Heart right ventricle (tissue), 16 donors: ENCODE results near the gene PRR13. TPM values are rescaled to one million over a fixed set of nuclear protein-coding genes. Genes with fewer than 3 reads are reported as not detected.

ENCODE experiments used
- ATAC-seq, 8 donors: fragments of 200-7000 bp; cut with Tn5 transposase; one replicate each; pipeline ENCODE4 v1.9.1; 2020; ENCODE audit warnings: mild to moderate bottlenecking in 8 of 8, moderate library complexity in 8 of 8, moderate number of reproducible peaks in 1 of 8
- DNase-seq, 2 donors: peaks; one replicate each; pipeline ENCODE4 v3.0.0-alpha.2; 2020
- H3K27ac ChIP-seq, 10 donors: fragments of 200-600 bp; sonication (generic) in 2 of 10; one replicate each; pipeline versions ENCODE4 v1.5.0 to v1.8.0; 2020 to 2022; ENCODE audit warnings: mild to moderate bottlenecking in 3 of 10
- H3K27me3 ChIP-seq, 7 donors: fragments of 200-600 bp; one replicate each; pipeline ENCODE4 v1.8.0; 2021 to 2022; ENCODE audit warnings: mild to moderate bottlenecking in 2 of 7
- H3K36me3 ChIP-seq, 9 donors: fragments of 200-600 bp; sonication (generic) in 1 of 9; one replicate each; pipeline versions ENCODE4 v1.5.0 to v1.8.0; 2020 to 2022; ENCODE audit warnings: mild to moderate bottlenecking in 2 of 9
- H3K4me1 ChIP-seq, 9 donors: fragments of 200-600 bp; sonication (generic) in 1 of 9; one replicate each; pipeline versions ENCODE4 v1.5.0 to v1.8.0; 2020 to 2022; ENCODE audit warnings: mild to moderate bottlenecking in 4 of 9
- H3K4me3 ChIP-seq, 10 donors: fragments of 200-600 bp; sonication (generic) in 2 of 10; one replicate each; pipeline versions ENCODE4 v1.5.0 to v1.8.0; 2020 to 2022; ENCODE audit warnings: mild to moderate bottlenecking in 7 of 10, moderate library complexity in 2 of 10
- H3K9me3 ChIP-seq, 11 donors: fragments of 200-600 bp in 10 of 11; sonication (generic) in 2 of 11; one replicate each; pipeline versions ENCODE4 v1.5.0 to v1.8.0; 2013 to 2022; ENCODE audit warnings: mild to moderate bottlenecking in 2 of 11, control low read depth in 1 of 11, moderate library complexity in 1 of 11
- WGBS, 2 donors: extraction: QIAGEN DNeasy Blood & Tissue Kit; methylation state at CpG; one replicate each; pipeline ENCODE4 v1.1.7; 2013; ENCODE audit warnings: inconsistent platforms in 1 of 2; 5-methylcytosine and 5-hydroxymethylcytosine counted together
- intact Hi-C, 10 donors: fragments of 100-400 bp; cut with DNase I; formaldehyde crosslinking; loops; one replicate each; pipeline versions ENCODE4 v1.11.1 to v1.14.2; 2022
- polyA plus RNA-seq, 2 donors: library from polyadenylated mRNA; stranded (reverse); fragments of 200-250 nt; gene quantifications; one replicate each; pipeline ENCODE4 v1.2.3, GENCODE V29; 2013
- total RNA-seq, 10 donors: library from RNA; stranded (reverse); fragmentation: NEBNext Ultra II Directional in 3 of 10; extraction: Animal tissue kit (Norgen Biotek cat#: 25700) in 3 of 10; gene quantifications; one replicate each; pipeline versions ENCODE4 v1.2.1 to v1.2.4, GENCODE V29; 2021 to 2023
- TF ChIP-seq, protein P1 (sequence below), 9 donors: fragments of 200-600 bp; sonication (generic) in 2 of 9; IDR thresholded peaks; one replicate each; pipeline versions ENCODE4 v1.5.0 to v1.8.0; 2021 to 2022; ENCODE audit warnings: antibody characterized with exemption in 9 of 9, mild to moderate bottlenecking in 5 of 9, moderate library complexity in 1 of 9
- donor health status: Arrhythmogenic right ventricular cardiomyopathy.
- donor health status: ischemic (EF 13 %, LVEDD 7.1; RV severe dilation, severe dysfunction).
- donor health status: healthy with polysubstance abuse.
- donor health status: DM: no; HTN: yes; CAD: no.
- donor health status: DM: no; HTN: no; CAD: no.
- donor health status: ischemic (EF 25% LVEDD 6.9; RV normal size, moderate dysfunction).
- donor health status: ischemic (EF 25% LVEDD 5.7; RV mildly dilated, moderate dysfunction).
- donor health status: healthy.
- donor health status: DM: yes; HTN: yes; CAD: no.
- donor health status: Ischemic cardiomyopathy.
- donor health status: ischemic (EF 35%, LVEDD 5.7; RV mildly dilated, moderate dysfunction).
- donor health status: nonischemic (EF 11% LVEDD 7.7; RV severe dilation, severe dysfunction).
- donor health status: DM: yes; HTN: yes; CAD: no.
- donor health status: PGD.
- donor health status: ischemic (EF 29% LVEDD 5.4; RV normal size, mild dysfunction).
- donor health status: nonischemic (EF 23%, LVEDD 6.1; RV moderate dilation, normal function).

The PRR13 gene
- total and polyA plus RNA-seq, 12 donors, result 28.6 to 122 (median 55.4) TPM

DNA sequence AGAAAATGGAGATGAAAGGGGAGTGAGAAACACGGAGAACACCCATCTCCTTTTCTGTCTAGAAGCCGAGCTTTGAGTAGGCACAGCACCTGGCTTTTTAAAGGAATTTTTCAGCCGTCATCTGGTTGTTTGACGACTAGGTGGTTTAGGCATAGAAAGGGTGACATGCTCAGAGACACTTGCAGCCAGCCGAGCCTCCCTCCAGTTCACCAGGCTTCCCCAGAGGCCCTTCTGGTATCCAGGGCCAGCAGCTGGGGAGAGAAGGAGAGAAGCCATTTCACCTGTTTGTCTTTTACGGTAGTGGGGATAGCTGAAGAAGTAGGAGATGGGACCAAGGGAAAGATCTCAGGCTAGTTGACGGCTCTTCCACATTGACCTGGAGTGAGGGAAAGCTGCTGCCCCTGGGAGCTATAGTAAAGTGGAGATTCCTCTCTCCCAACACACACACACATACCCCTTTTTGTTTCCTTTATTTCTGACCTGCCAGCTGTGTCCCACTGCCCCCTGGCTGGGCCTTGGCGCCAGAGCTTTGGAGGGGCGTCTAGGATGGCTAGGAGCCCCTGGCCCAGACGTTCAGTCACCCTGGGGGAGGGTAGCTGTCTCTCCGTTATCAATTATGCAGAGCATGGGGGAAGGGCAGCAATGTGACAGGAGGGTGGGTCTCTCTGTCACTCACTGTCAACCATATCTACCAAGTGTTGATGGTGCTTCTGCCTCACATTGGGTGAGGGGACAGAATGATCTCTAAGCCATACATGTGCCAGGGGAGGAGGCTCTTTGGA, 52.3 kb downstream of the PRR13 start:
- H3K4me1 ChIP-seq, result peaks cover 0 to 55% (median 26%) of the 10 kb centered on the region in 9 donors
- H3K36me3 ChIP-seq, result no peaks in the 10 kb centered on the region
- TF ChIP-seq, protein P1, sequence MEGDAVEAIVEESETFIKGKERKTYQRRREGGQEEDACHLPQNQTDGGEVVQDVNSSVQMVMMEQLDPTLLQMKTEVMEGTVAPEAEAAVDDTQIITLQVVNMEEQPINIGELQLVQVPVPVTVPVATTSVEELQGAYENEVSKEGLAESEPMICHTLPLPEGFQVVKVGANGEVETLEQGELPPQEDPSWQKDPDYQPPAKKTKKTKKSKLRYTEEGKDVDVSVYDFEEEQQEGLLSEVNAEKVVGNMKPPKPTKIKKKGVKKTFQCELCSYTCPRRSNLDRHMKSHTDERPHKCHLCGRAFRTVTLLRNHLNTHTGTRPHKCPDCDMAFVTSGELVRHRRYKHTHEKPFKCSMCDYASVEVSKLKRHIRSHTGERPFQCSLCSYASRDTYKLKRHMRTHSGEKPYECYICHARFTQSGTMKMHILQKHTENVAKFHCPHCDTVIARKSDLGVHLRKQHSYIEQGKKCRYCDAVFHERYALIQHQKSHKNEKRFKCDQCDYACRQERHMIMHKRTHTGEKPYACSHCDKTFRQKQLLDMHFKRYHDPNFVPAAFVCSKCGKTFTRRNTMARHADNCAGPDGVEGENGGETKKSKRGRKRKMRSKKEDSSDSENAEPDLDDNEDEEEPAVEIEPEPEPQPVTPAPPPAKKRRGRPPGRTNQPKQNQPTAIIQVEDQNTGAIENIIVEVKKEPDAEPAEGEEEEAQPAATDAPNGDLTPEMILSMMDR (IDR thresholded peaks at IDR 0.05), result no peak
- ATAC-seq (no peak), DNase-seq (no peak)
- peak overlapping the region in 9 of 10 donors; percentile 31 to 66 (median 61) for H3K4me3 ChIP-seq
- H3K27me3 ChIP-seq, result no peaks in the 10 kb centered on the region
- no peaks in the 10 kb centered on the region for H3K9me3 ChIP-seq
- intact Hi-C loops, result loop anchor here in 4 of 10 donors (2.0 to 5.0 kb wide), 3 partner anchors 15 to 42 kb away; partner anchors contain the start of gene PCBP2 (in 2 of the 4)
- peak overlapping the region in 9 of 10 donors; percentile 53 to 92 (median 86) for H3K27ac ChIP-seq
- 27 to 37% methylated on average over 11 of the region's 11 CpGs for WGBS, 2 donors

Other genes starting within 250 kb of the PRR13 start
- 1 to 10 TPM in 7 of 10 donors, under 1 TPM in 3; 0.56 to 8.4 (median 1.1) TPM for gene ITGB7, start 234.5 kb upstream of the PRR13 start, total RNA-seq
- gene ITGB7, start 234.5 kb upstream of the PRR13 start, polyA plus RNA-seq, result under 1 TPM; 0.55 to 0.73 TPM
- 10 to 100 TPM in 8 of 10 donors, 1 to 10 TPM in 2; 7.0 to 21.7 (median 13.9) TPM for gene RARG, start 209.5 kb upstream of the PRR13 start, total RNA-seq
- 10 to 100 TPM in 1 of 2 donors, 1 to 10 TPM in 1; 7.8 to 11.7 TPM for gene RARG, start 209.5 kb upstream of the PRR13 start, polyA plus RNA-seq
- gene ESPL1, start 173.4 kb upstream of the PRR13 start, total RNA-seq, result 1 to 10 TPM in 2 of 10 donors, under 1 TPM in 8; 0.04 to 3.1 (median 0.36) TPM
- gene ESPL1, start 173.4 kb upstream of the PRR13 start, polyA plus RNA-seq, result under 1 TPM; 0.13 to 0.29 TPM
- 100 to 1,000 TPM; 307 to 413 (median 339) TPM for gene PFDN5, start 146.2 kb upstream of the PRR13 start, total RNA-seq
- gene PFDN5, start 146.2 kb upstream of the PRR13 start, polyA plus RNA-seq, result 1,000 to 10,000 TPM in 1 of 2 donors, 100 to 1,000 TPM in 1; 658 to 1,216 TPM
- 10 to 100 TPM; 26.8 to 40.1 (median 36.0) TPM for gene MYG1, start 142.0 kb upstream of the PRR13 start, total RNA-seq
- 100 to 1,000 TPM in 1 of 2 donors, 10 to 100 TPM in 1; 69.4 to 115 TPM for gene MYG1, start 142.0 kb upstream of the PRR13 start, polyA plus RNA-seq
- 10 to 100 TPM; 33.5 to 42.2 (median 34.9) TPM for gene AAAS, start 120.1 kb upstream of the PRR13 start, total RNA-seq
- gene AAAS, start 120.1 kb upstream of the PRR13 start, polyA plus RNA-seq, result 10 to 100 TPM; 33.9 to 52.8 TPM
- not detected for gene SP7, start 105.4 kb upstream of the PRR13 start, total RNA-seq
- not detected for gene SP7, start 105.4 kb upstream of the PRR13 start, polyA plus RNA-seq
- 10 to 100 TPM; 27.2 to 42.4 (median 32.3) TPM for gene SP1, start 61.6 kb upstream of the PRR13 start, total RNA-seq
- gene SP1, start 61.6 kb upstream of the PRR13 start, polyA plus RNA-seq, result 1 to 10 TPM; 7.8 to 8.8 TPM
- gene AMHR2, start 17.9 kb upstream of the PRR13 start, total RNA-seq, result under 1 TPM in 5 of 10 donors, not detected in 5; 0.24 to 0.94 (median 0.64) TPM
- gene AMHR2, start 17.9 kb upstream of the PRR13 start, polyA plus RNA-seq, result not detected
- gene PCBP2, start 10.4 kb downstream of the PRR13 start, total RNA-seq, result 100 to 1,000 TPM; 492 to 579 (median 559) TPM
- gene PCBP2, start 10.4 kb downstream of the PRR13 start, polyA plus RNA-seq, result 100 to 1,000 TPM; 281 to 288 TPM
- 10 to 100 TPM in 1 of 10 donors, 1 to 10 TPM in 9; 2.9 to 10.1 (median 4.3) TPM for gene MAP3K12, start 57.7 kb downstream of the PRR13 start, total RNA-seq
- gene MAP3K12, start 57.7 kb downstream of the PRR13 start, polyA plus RNA-seq, result 10 to 100 TPM in 1 of 2 donors, 1 to 10 TPM in 1; 6.5 to 19.4 TPM
- 10 to 100 TPM in 7 of 10 donors, 1 to 10 TPM in 3; 7.0 to 13.7 (median 11.0) TPM for gene TARBP2, start 59.5 kb downstream of the PRR13 start, total RNA-seq
- gene TARBP2, start 59.5 kb downstream of the PRR13 start, polyA plus RNA-seq, result 10 to 100 TPM; 17.6 to 21.2 TPM
- gene NPFF, start 65.8 kb downstream of the PRR13 start, total RNA-seq, result not detected
- gene NPFF, start 65.8 kb downstream of the PRR13 start, polyA plus RNA-seq, result not detected
- gene ATF7, start 184.6 kb downstream of the PRR13 start, total RNA-seq, result 10 to 100 TPM; 28.2 to 47.8 (median 34.4) TPM
- 10 to 100 TPM; 12.6 to 23.0 TPM for gene ATF7, start 184.6 kb downstream of the PRR13 start, polyA plus RNA-seq
- 100 to 1,000 TPM; 499 to 627 (median 546) TPM for gene ATP5MC2, start 234.3 kb downstream of the PRR13 start, total RNA-seq
- gene ATP5MC2, start 234.3 kb downstream of the PRR13 start, polyA plus RNA-seq, result 100 to 1,000 TPM; 526 to 632 TPM